ENCODE measurements around the gene SPRED3. TPM values are rescaled to one million over a fixed set of nuclear protein-coding genes. Genes with fewer than 3 reads are reported as not detected.

Gene SPRED3
- total RNA-seq, 3 donors from 2014 or later: 0.16 to 0.66 (median 0.29) TPM

- intact Hi-C loops (cut with DNase I; ENCODE audit: low total_unique reads): no loop called here
- H3K4me3 ChIP-seq: no peak overlapping the region
- DNase-seq (ENCODE audit: low spot score in 2 of 2): no peak
- H3K36me3 ChIP-seq: no peaks in the 10 kb centered on the region
- H3K27ac ChIP-seq: no peak overlapping the region
- H3K4me1 ChIP-seq: no peaks in the 10 kb centered on the region
- no peaks in the 10 kb centered on the region for H3K9me3 ChIP-seq
- H3K27me3 ChIP-seq: no peaks in the 10 kb centered on the region
- TF ChIP-seq CTCF (IDR thresholded peaks at IDR 0.05) (no peak), POLR2A (IDR thresholded peaks at IDR 0.05) (no peak), POLR2AphosphoS5 (IDR thresholded peaks at IDR 0.05) (no peak)
Observed at GRCh38 chr19:38367041-38367440, 21.5 kb upstream of the SPRED3 start.

- Histone ChIP-seq H3K27ac (no peak overlapping the region), H3K4me3 (no peak overlapping the region), H3K9me3 (no peaks in the 10 kb centered on the region), H3K4me1 (no peaks in the 10 kb centered on the region), H3K27me3 (no peaks in the 10 kb centered on the region), H3K36me3 (no peaks in the 10 kb centered on the region)
- intact Hi-C loops (cut with DNase I; ENCODE audit: low total_unique reads): no loop called here
- TF ChIP-seq POLR2A (IDR thresholded peaks at IDR 0.05): no peak
- no peak for TF ChIP-seq CTCF (IDR thresholded peaks at IDR 0.05)
- TF ChIP-seq POLR2AphosphoS5 (IDR thresholded peaks at IDR 0.05): no peak
- no peak for DNase-seq (ENCODE audit: low spot score in 2 of 2)
Observed at GRCh38 chr19:38369584-38369983, 18.9 kb upstream of the SPRED3 start.

GRCh38 chr19:38370299-38370698, 18.2 kb upstream of the SPRED3 start:
- Histone ChIP-seq H3K4me1 (peaks cover 0 to 1% of the 10 kb centered on the region in 2 donors), H3K27ac (no peak overlapping the region), H3K9me3 (no peaks in the 10 kb centered on the region), H3K27me3 (no peaks in the 10 kb centered on the region), H3K4me3 (no peak overlapping the region), H3K36me3 (no peaks in the 10 kb centered on the region)
- DNase-seq (ENCODE audit: low spot score in 2 of 2): no peak
- intact Hi-C loops (cut with DNase I; ENCODE audit: low total_unique reads): no loop called here
- TF ChIP-seq CTCF (IDR thresholded peaks at IDR 0.05) (no peak), POLR2AphosphoS5 (IDR thresholded peaks at IDR 0.05) (no peak), POLR2A (IDR thresholded peaks at IDR 0.05) (no peak)

GRCh38 chr19:38371081-38371480, 17.4 kb upstream of the SPRED3 start:
- Histone ChIP-seq H3K36me3 (no peaks in the 10 kb centered on the region), H3K27me3 (no peaks in the 10 kb centered on the region), H3K9me3 (no peaks in the 10 kb centered on the region), H3K27ac (no peak overlapping the region), H3K4me1 (peaks cover 5 to 9% of the 10 kb centered on the region in 2 donors), H3K4me3 (no peak overlapping the region)
- intact Hi-C loops (cut with DNase I; ENCODE audit: low total_unique reads): no loop called here
- no peak for DNase-seq (ENCODE audit: low spot score in 2 of 2)
- TF ChIP-seq CTCF (IDR thresholded peaks at IDR 0.05): no peak
- TF ChIP-seq POLR2A (IDR thresholded peaks at IDR 0.05): no peak
- TF ChIP-seq POLR2AphosphoS5 (IDR thresholded peaks at IDR 0.05): no peak

GRCh38 chr19:38373907-38374331, 14.6 kb upstream of the SPRED3 start:
- DNase-seq (ENCODE audit: low spot score in 2 of 2): no peak
- no peaks in the 10 kb centered on the region for H3K36me3 ChIP-seq
- peak overlapping the region; percentile 92 for H3K27ac ChIP-seq
- no peaks in the 10 kb centered on the region for H3K27me3 ChIP-seq
- TF ChIP-seq CTCF (IDR thresholded peaks at IDR 0.05): no peak
- TF ChIP-seq POLR2A (IDR thresholded peaks at IDR 0.05): no peak
- no peak for TF ChIP-seq POLR2AphosphoS5 (IDR thresholded peaks at IDR 0.05)
- peak overlapping the region; percentile 75 to 90 (median 87) for H3K4me3 ChIP-seq
- no peaks in the 10 kb centered on the region for H3K9me3 ChIP-seq
- H3K4me1 ChIP-seq: peaks cover 7 to 12% of the 10 kb centered on the region in 2 donors
- intact Hi-C loops (cut with DNase I; ENCODE audit: low total_unique reads): no loop called here
